HEK293 (cell line): Measurements from ENCODE around the gene NDOR1.

ENCODE experiments used
- BCL11B ChIP-seq: fragments of 450-650 bp; formaldehyde crosslinking; IDR thresholded peaks from 2 replicates; pipeline ENCODE4 v1.5.1; 2016; ENCODE audit warnings: low read depth, missing biosample characterization, missing genetic modification characterization
- FEZF1 ChIP-seq: fragments of 450-650 bp; formaldehyde crosslinking; IDR thresholded peaks from 2 replicates; pipeline ENCODE4 v1.5.1; 2016; ENCODE audit warnings: missing biosample characterization, missing genetic modification characterization
- GLI4 ChIP-seq: fragments of 450-650 bp; formaldehyde crosslinking; IDR thresholded peaks from 2 replicates; pipeline ENCODE4 v1.5.1; 2016; ENCODE audit warnings: missing biosample characterization, missing genetic modification characterization
- GLIS2 ChIP-seq: fragments of 450-650 bp; formaldehyde crosslinking; IDR thresholded peaks from 2 replicates; pipeline ENCODE4 v1.5.1; 2016; ENCODE audit warnings: missing biosample characterization, missing genetic modification characterization
- HOXD13 ChIP-seq: sonication (generic); formaldehyde crosslinking; IDR thresholded peaks from 2 replicates; pipeline ENCODE4 v1.8.0; 2022; ENCODE audit warnings: missing genetic modification reagents, borderline replicate concordance
- KLF9 ChIP-seq: fragments of 450-650 bp; formaldehyde crosslinking; IDR thresholded peaks from 2 replicates; pipeline ENCODE4 v1.5.1; 2016; ENCODE audit warnings: missing biosample characterization, missing genetic modification characterization, low read depth
- MEIS1 ChIP-seq: sonication (generic); formaldehyde crosslinking; IDR thresholded peaks from 2 replicates; pipeline ENCODE4 v1.8.1; 2022; ENCODE audit warnings: missing genetic modification reagents, mild to moderate bottlenecking, borderline replicate concordance
- PATZ1 ChIP-seq: fragments of 450-650 bp; formaldehyde crosslinking; IDR thresholded peaks from 2 replicates; pipeline ENCODE4 v1.5.1; 2016; ENCODE audit warnings: missing biosample characterization, missing genetic modification characterization
- PBX3 ChIP-seq: sonication (generic); formaldehyde crosslinking; IDR thresholded peaks from 2 replicates; pipeline ENCODE4 v1.8.1; 2022; ENCODE audit warnings: mild to moderate bottlenecking, moderate library complexity, missing genetic modification reagents
- PRDM1 ChIP-seq: fragments of 450-650 bp; formaldehyde crosslinking; IDR thresholded peaks from 2 replicates; pipeline ENCODE4; 2016; ENCODE audit warnings: missing biosample characterization, missing genetic modification characterization
- PRDM4 ChIP-seq: fragments of 450-650 bp; formaldehyde crosslinking; IDR thresholded peaks from 2 replicates; pipeline ENCODE4 v1.5.1; 2017; ENCODE audit warnings: missing biosample characterization, missing genetic modification characterization
- REST ChIP-seq: fragments of 450-650 bp; formaldehyde crosslinking; IDR thresholded peaks from 2 replicates; pipeline ENCODE4 v1.5.1; 2016; ENCODE audit warnings: missing biosample characterization, missing genetic modification characterization
- SP3 ChIP-seq: fragments of 450-650 bp; formaldehyde crosslinking; IDR thresholded peaks from 2 replicates; pipeline ENCODE4 v1.5.1; 2016; ENCODE audit warnings: missing biosample characterization, missing genetic modification characterization
- SP7 ChIP-seq: fragments of 450-650 bp; formaldehyde crosslinking; IDR thresholded peaks from 2 replicates; pipeline ENCODE4 v1.5.1; 2016; ENCODE audit warnings: missing biosample characterization, missing genetic modification characterization
- ZBTB1 ChIP-seq: fragments of 450-650 bp; formaldehyde crosslinking; IDR thresholded peaks from 2 replicates; pipeline ENCODE4 v1.5.1; 2016; ENCODE audit warnings: missing biosample characterization, missing genetic modification characterization
- ZFP69B ChIP-seq: fragments of 450-650 bp; formaldehyde crosslinking; IDR thresholded peaks from 2 replicates; pipeline ENCODE4 v1.5.1; 2016; ENCODE audit warnings: missing biosample characterization, missing genetic modification characterization
- ZNF174 ChIP-seq: fragments of 450-650 bp; formaldehyde crosslinking; IDR thresholded peaks from 2 replicates; pipeline ENCODE4 v1.5.0; 2017; ENCODE audit warnings: missing biosample characterization, mild to moderate bottlenecking, missing genetic modification characterization
- ZNF214 ChIP-seq: fragments of 450-650 bp; formaldehyde crosslinking; IDR thresholded peaks from 2 replicates; pipeline ENCODE4 v1.5.1; 2017; ENCODE audit warnings: missing biosample characterization, mild to moderate bottlenecking, missing genetic modification characterization, borderline replicate concordance
- ZNF223 ChIP-seq: fragments of 450-650 bp; formaldehyde crosslinking; IDR thresholded peaks from 2 replicates; pipeline ENCODE4 v1.5.1; 2016; ENCODE audit warnings: missing biosample characterization, missing genetic modification characterization
- ZNF248 ChIP-seq: fragments of 450-650 bp; formaldehyde crosslinking; IDR thresholded peaks from 2 replicates; pipeline ENCODE4 v1.5.1; 2017; ENCODE audit warnings: missing biosample characterization, missing genetic modification characterization
- ZNF26 ChIP-seq: fragments of 450-650 bp; formaldehyde crosslinking; IDR thresholded peaks from 2 replicates; pipeline ENCODE4 v1.5.1; 2016; ENCODE audit warnings: missing biosample characterization, missing genetic modification characterization
- ZNF311 ChIP-seq: fragments of 450-650 bp; formaldehyde crosslinking; IDR thresholded peaks from 2 replicates; pipeline ENCODE4 v1.5.1; 2017; ENCODE audit warnings: missing biosample characterization, missing genetic modification characterization, borderline replicate concordance
- ZNF335 ChIP-seq: fragments of 450-650 bp; formaldehyde crosslinking; conservative IDR thresholded peaks from 2 replicates; pipeline ENCODE4 v1.5.1; 2016; ENCODE audit warnings: missing biosample characterization, missing genetic modification characterization
- ZNF354C ChIP-seq: fragments of 450-650 bp; formaldehyde crosslinking; IDR thresholded peaks from 2 replicates; pipeline ENCODE4 v1.5.1; 2016; ENCODE audit warnings: missing biosample characterization, missing genetic modification characterization, low read depth, borderline replicate concordance
- ZNF791 ChIP-seq: fragments of 450-650 bp; formaldehyde crosslinking; IDR thresholded peaks from 2 replicates; pipeline ENCODE4 v1.5.1; 2016; ENCODE audit warnings: missing biosample characterization, missing genetic modification characterization
- ZNF837 ChIP-seq: fragments of 450-650 bp; formaldehyde crosslinking; IDR thresholded peaks from 2 replicates; pipeline ENCODE4 v1.5.1; 2016; ENCODE audit warnings: missing biosample characterization, missing genetic modification characterization
- ZSCAN18 ChIP-seq: fragments of 450-650 bp; formaldehyde crosslinking; IDR thresholded peaks from 2 replicates; pipeline ENCODE4 v1.5.1; 2016; ENCODE audit warnings: missing biosample characterization, missing genetic modification characterization

Gene NDOR1

GRCh38 chr9:137198902-137199283 lies 6.6 kb upstream of the NDOR1 start (continued):
- TF ChIP-seq PBX3 (no peak), ZSCAN18 (tag by site-specific recombination) (no peak), ZNF248 (tag by site-specific recombination) (no peak), ZNF837 (no peak), ZNF335 (tag by site-specific recombination) (peak; percentile 20; the same call in 1 of the 2 replicates), HOXD13 (CRISPR knock-in tag) (no peak), FEZF1 (no peak), ZFP69B (tag by site-specific recombination) (0 out of 2 replicates have a peak, but pooled peaks have one; percentile 15), GLI4 (tag by site-specific recombination) (no peak), REST (tag by site-specific recombination) (no peak), ZNF223 (tag by site-specific recombination) (no peak), GLIS2 (tag by site-specific recombination) (peak; percentile 47; the same call in 1 of the 2 replicates), ZNF311 (tag by site-specific recombination) (no peak), ZNF214 (no peak), BCL11B (tag by site-specific recombination) (no peak), ZNF26 (tag by site-specific recombination) (no peak), ZNF354C (no peak), PRDM4 (tag by site-specific recombination) (no peak), MEIS1 (CRISPR knock-in tag) (no peak), SP3 (tag by site-specific recombination) (no peak), ZNF174 (tag by site-specific recombination) (no peak), KLF9 (no peak), PRDM1 (no peak), ZBTB1 (tag by site-specific recombination) (no peak), ZNF791 (no peak), SP7 (tag by site-specific recombination) (no peak), PATZ1 (tag by site-specific recombination) (0 out of 2 replicates have a peak, but pooled peaks have one; percentile 7)
